Spleen (tissue), 11 donors: Measurements from ENCODE around the gene PGLYRP2. TPM values are rescaled to one million over a fixed set of nuclear protein-coding genes. Genes with fewer than 3 reads are reported as not detected.

Experiments
- DNase-seq: peaks from one replicate; pipeline ENCODE4 v3.0.0-alpha.2; 2020
- H3K27ac ChIP-seq, 8 donors: fragments of 200-600 bp; sonication (generic) in 7 of 8; 1 replicate in 4 of 8; 2 replicates in 4 of 8; pipeline versions ENCODE4 v1.5.0 to v1.8.0; 2016 to 2021; ENCODE audit warnings: inconsistent platforms in 4 of 8, mild to moderate bottlenecking in 4 of 8, moderate library complexity in 1 of 8
- H3K27me3 ChIP-seq, 7 donors: fragments of 200-600 bp; sonication (generic) in 6 of 7; replicated peaks in 1 of 7; 1 replicate in 4 of 7; 2 replicates in 3 of 7; pipeline versions ENCODE4 v1.5.0 to v1.8.0; 2016 to 2021; ENCODE audit warnings: inconsistent platforms in 3 of 7, mild to moderate bottlenecking in 1 of 7
- H3K36me3 ChIP-seq, 6 donors: fragments of 200-600 bp; sonication (generic) in 5 of 6; 1 replicate in 4 of 6; 2 replicates in 2 of 6; pipeline versions ENCODE4 v1.5.0 to v1.8.0; 2016 to 2021; ENCODE audit warnings: inconsistent platforms in 2 of 6
- H3K4me1 ChIP-seq, 6 donors: fragments of 200-600 bp; sonication (generic) in 5 of 6; 1 replicate in 3 of 6; 2 replicates in 3 of 6; pipeline versions ENCODE4 v1.5.0 to v1.8.0; 2016 to 2021; ENCODE audit warnings: inconsistent platforms in 3 of 6
- H3K4me3 ChIP-seq, 8 donors: fragments of 200-600 bp; sonication (generic) in 7 of 8; 1 replicate in 4 of 8; 2 replicates in 4 of 8; pipeline versions ENCODE4 v1.5.0 to v1.8.0; 2016 to 2021; ENCODE audit warnings: inconsistent platforms in 4 of 8, mild to moderate bottlenecking in 4 of 8, moderate library complexity in 2 of 8
- H3K9me3 ChIP-seq, 8 donors: fragments of 200-600 bp; sonication (generic) in 7 of 8; 1 replicate in 4 of 8; 2 replicates in 4 of 8; pipeline versions ENCODE4 v1.5.0 to v1.8.0; 2016 to 2021; ENCODE audit warnings: inconsistent platforms in 4 of 8
- POLR2A ChIP-seq, 3 donors: fragments of 450-650 bp; IDR thresholded peaks; one replicate each; pipeline ENCODE4 v1.5.1; 2017; ENCODE audit warnings: antibody characterized with exemption in 3 of 3, mild to moderate bottlenecking in 1 of 3
- POLR2AphosphoS5 ChIP-seq, 3 donors: sonication (generic); formaldehyde crosslinking; IDR thresholded peaks; one replicate each; pipeline ENCODE4 v1.5.1; 2017; ENCODE audit warnings: antibody characterized with exemption in 3 of 3
- WGBS, 5 donors: extraction: QIAGEN DNeasy Blood & Tissue Kit in 3 of 5; methylation state at CpG; one replicate each; pipeline versions ENCODE4 v1.1.5 to v1.1.7; 2013 to 2018; 5-methylcytosine and 5-hydroxymethylcytosine counted together
- intact Hi-C: fragments of 100-400 bp; cut with DNase I; formaldehyde crosslinking; loops from one replicate; pipeline ENCODE4 v1.15.0; 2023; ENCODE audit warnings: low total_unique reads
- polyA plus RNA-seq, 3 donors: library from polyadenylated mRNA; stranded (reverse); fragments of 200-250 nt; gene quantifications; one replicate each; pipeline ENCODE4 v1.2.1, GENCODE V29; 2013
- total RNA-seq, 7 donors: library from RNA; depleted of rRNA in 3 of 7; stranded (reverse); fragments of >200 nt in 3 of 7; fragmentation: NEBNext Ultra II Directional in 4 of 7; extraction: Animal tissue kit (Norgen Biotek cat#: 25700) in 4 of 7; gene quantifications; one replicate each; pipeline versions ENCODE4 v1.1.0 to v1.2.1, GENCODE V29; 2016 to 2021
- TF ChIP-seq, protein P1 (sequence below), 11 experiments: fragments of 200-600 bp in 7 of 11; fragments of 450-650 bp in 4 of 11; sonication (generic) in 4 of 11; IDR thresholded peaks in 8 of 11; conservative IDR thresholded peaks in 3 of 11; 1 replicate in 7 of 11; 2 replicates in 4 of 11; pipeline versions ENCODE4 v1.4.0 to v1.8.0; 2016 to 2021; ENCODE audit warnings: antibody characterized with exemption in 11 of 11, inconsistent platforms in 4 of 11, mild to moderate bottlenecking in 1 of 11
- donor health status: healthy with polysubstance abuse.
- donor health status: DM: no; HTN: no; CAD: no; lungs with moderate emphysema.
- donor health status: DM: no; HTN: no; CAD: no.
- donor health status: Bipolar disorder and iron deficiency.
- donor health status: healthy.
- donor health status: DM: no; HTN: no; CAD: no.
- donor health status: DM: yes; HTN: yes; CAD: no.

The PGLYRP2 gene
- total and polyA plus RNA-seq, 10 donors: 0.02 to 0.16 (median 0.08) TPM; not detected in 6

DNA sequence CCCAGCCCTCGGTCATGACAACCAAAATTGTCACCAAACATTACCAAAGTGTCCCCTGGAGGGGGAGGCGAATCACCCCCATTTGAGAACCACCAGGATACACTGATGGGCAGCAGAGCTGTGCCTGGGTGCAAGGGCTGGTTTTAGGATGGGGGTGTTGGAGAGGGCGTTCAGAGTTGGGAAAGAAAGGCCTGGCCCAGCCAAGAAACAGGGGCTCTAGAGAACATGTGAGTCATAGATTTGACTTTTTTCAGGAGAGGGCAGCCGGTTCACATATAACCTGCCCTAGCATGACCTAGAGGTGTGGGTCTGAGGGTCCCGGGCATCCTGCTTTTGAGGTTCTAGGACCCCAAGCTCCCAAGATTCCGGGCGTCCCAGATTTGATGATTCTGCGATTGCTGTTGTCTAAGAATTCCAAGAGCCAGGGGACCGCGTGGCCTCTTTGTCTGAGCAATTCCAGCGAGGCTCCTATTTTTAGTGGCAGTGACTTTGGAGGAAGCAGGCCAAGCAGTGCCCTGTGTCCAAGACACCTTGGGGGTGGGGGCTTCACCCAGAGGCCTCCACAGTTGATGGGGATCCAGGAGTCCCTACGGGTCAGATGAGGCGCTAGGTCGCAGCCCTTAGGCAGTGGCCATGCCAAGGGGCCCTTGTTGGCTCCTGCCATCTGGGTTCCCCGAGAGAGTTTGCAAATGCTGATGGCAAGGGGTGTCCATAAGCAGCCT lies 34.6 kb downstream of the PGLYRP2 start:
- intact Hi-C loops: no loop called here
- no peaks in the 10 kb centered on the region for H3K27me3 ChIP-seq
- H3K36me3 ChIP-seq: peaks cover 0 to 46% (median 4%) of the 10 kb centered on the region in 6 donors
- no peak for DNase-seq
- TF ChIP-seq POLR2AphosphoS5 (IDR thresholded peaks at IDR 0.05): no peak
- no peak for TF ChIP-seq POLR2A (IDR thresholded peaks at IDR 0.05)
- TF ChIP-seq, protein P1, sequence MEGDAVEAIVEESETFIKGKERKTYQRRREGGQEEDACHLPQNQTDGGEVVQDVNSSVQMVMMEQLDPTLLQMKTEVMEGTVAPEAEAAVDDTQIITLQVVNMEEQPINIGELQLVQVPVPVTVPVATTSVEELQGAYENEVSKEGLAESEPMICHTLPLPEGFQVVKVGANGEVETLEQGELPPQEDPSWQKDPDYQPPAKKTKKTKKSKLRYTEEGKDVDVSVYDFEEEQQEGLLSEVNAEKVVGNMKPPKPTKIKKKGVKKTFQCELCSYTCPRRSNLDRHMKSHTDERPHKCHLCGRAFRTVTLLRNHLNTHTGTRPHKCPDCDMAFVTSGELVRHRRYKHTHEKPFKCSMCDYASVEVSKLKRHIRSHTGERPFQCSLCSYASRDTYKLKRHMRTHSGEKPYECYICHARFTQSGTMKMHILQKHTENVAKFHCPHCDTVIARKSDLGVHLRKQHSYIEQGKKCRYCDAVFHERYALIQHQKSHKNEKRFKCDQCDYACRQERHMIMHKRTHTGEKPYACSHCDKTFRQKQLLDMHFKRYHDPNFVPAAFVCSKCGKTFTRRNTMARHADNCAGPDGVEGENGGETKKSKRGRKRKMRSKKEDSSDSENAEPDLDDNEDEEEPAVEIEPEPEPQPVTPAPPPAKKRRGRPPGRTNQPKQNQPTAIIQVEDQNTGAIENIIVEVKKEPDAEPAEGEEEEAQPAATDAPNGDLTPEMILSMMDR (IDR thresholded peaks at IDR 0.05 in 8 of 11, conservative IDR thresholded peaks at IDR 0.05 in 3 of 11): no peak
- H3K4me3 ChIP-seq: no peak overlapping the region
- H3K9me3 ChIP-seq: no peaks in the 10 kb centered on the region
- peaks cover 0 to 28% (median 9%) of the 10 kb centered on the region in 6 donors for H3K4me1 ChIP-seq
- H3K27ac ChIP-seq: no peak overlapping the region
- 84 to 95% (median 91%) methylated on average over 11 to 15 of the region's 15 CpGs for WGBS, 5 donors

DNA sequence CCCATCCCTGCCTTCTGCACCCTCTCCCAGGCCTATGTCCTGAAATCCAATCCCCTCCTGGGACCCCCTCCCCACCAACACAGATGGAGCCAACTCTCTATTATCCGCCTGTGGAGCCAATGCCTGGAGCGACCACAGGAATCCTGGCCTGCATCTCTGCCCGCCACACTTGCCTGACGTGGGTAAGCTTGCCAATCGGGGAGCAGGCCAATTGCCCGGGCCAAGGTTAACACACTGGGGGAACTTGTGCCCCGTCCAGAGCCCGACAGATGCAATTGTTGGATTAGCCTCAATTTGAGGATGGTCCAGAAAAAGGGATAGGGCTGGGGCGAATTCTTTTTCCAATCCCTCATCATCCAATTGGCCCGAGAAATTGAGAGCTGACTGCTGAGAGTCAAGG lies 35.5 kb downstream of the PGLYRP2 start:
- 91 to 97% (median 93%) methylated on average over 8 to 10 of the region's 10 CpGs for WGBS, 5 donors
- Histone ChIP-seq H3K4me1 (peaks cover 0 to 22% (median 3%) of the 10 kb centered on the region in 6 donors), H3K27ac (no peak overlapping the region), H3K36me3 (peaks cover 0 to 54% (median 4%) of the 10 kb centered on the region in 6 donors), H3K27me3 (no peaks in the 10 kb centered on the region), H3K4me3 (no peak overlapping the region), H3K9me3 (no peaks in the 10 kb centered on the region)
- intact Hi-C loops: no loop called here
- DNase-seq: no peak
- TF ChIP-seq POLR2A (IDR thresholded peaks at IDR 0.05) (no peak), POLR2AphosphoS5 (IDR thresholded peaks at IDR 0.05) (no peak)
- TF ChIP-seq, protein P1 (IDR thresholded peaks at IDR 0.05 in 8 of 11, conservative IDR thresholded peaks at IDR 0.05 in 3 of 11): no peak

DNA sequence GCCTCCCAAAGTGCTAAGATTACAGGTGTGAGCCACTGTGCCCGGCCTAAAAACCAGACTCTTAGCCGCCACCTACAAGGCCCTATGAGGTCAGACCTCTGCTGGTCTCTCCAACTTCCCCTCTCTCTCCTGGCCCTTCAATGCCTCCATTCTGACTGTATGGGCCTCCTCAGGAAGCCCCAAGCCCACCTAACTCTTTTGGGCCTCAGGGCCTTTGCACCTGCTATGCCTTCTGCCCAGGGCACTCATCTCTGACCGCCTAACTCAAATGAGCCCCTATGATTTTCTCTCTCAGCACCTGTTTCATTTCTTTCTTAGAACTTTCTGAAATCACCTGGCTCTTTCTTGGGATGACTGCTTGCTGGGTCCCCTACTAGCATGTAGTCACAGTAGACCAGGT lies 36.0 kb downstream of the PGLYRP2 start:
- no peak for DNase-seq
- no peak overlapping the region for H3K4me3 ChIP-seq
- H3K4me1 ChIP-seq: peaks cover 0 to 17% (median 0%) of the 10 kb centered on the region in 6 donors
- TF ChIP-seq, protein P1 (IDR thresholded peaks at IDR 0.05 in 8 of 11, conservative IDR thresholded peaks at IDR 0.05 in 3 of 11): no peak
- TF ChIP-seq POLR2A (IDR thresholded peaks at IDR 0.05) (no peak), POLR2AphosphoS5 (IDR thresholded peaks at IDR 0.05) (no peak)
- 90 to 96% (median 91%) methylated on average over 3 of the region's 3 CpGs for WGBS, 5 donors
- no peaks in the 10 kb centered on the region for H3K27me3 ChIP-seq
- no peak overlapping the region for H3K27ac ChIP-seq
- H3K36me3 ChIP-seq: peaks cover 0 to 59% (median 4%) of the 10 kb centered on the region in 6 donors
- H3K9me3 ChIP-seq: no peaks in the 10 kb centered on the region
- intact Hi-C loops: no loop called here

DNA sequence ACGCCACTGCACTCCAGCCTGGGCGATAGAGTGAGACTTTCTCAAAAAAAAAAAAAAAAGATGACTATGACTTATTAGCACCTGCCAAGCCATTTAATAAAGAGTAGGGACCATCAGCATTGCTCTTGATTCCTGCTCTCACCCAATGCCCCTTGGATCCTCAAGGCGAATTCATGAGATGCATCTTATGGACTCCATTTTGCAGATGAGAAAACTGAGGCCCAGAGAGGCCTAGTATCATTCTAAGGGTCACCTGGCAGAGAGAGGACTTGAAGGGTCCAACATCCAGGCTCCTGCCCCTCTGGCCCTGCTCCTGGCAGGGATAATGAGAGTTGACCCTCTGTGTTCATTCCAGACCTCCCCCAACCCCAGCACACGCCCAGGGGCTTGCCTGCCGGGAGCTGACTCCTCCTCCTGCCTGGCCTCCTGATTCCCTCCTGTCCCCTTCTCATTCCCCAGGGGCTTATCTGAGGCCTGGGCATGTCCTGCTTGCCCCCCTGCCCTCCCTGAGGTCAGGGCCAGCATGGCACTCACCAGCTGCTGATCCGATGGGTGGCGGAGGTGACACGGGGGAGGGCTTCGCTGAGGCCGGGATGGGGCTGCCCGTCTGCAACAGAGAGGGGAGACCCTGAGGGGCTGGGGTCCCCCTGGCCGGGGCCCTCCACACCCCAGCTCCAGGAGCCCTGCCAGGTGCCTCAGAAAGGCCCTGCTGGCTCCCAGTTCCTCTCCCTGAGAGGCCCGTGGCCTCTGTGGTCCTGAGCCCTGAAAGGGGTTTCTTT lies 37.0 kb downstream of the PGLYRP2 start:
- no peak overlapping the region for H3K27ac ChIP-seq
- peaks cover 0 to 13% (median 0%) of the 10 kb centered on the region in 6 donors for H3K4me1 ChIP-seq
- H3K4me3 ChIP-seq: no peak overlapping the region
- TF ChIP-seq, protein P1 (IDR thresholded peaks at IDR 0.05 in 8 of 11, conservative IDR thresholded peaks at IDR 0.05 in 3 of 11): no peak
- no peak for TF ChIP-seq POLR2AphosphoS5 (IDR thresholded peaks at IDR 0.05)
- TF ChIP-seq POLR2A (IDR thresholded peaks at IDR 0.05): no peak
- no peak for DNase-seq
- intact Hi-C loops: no loop called here
- peaks cover 0 to 55% (median 4%) of the 10 kb centered on the region in 6 donors for H3K36me3 ChIP-seq
- 81 to 91% (median 87%) methylated on average over 5 to 13 of the region's 13 CpGs for WGBS, 5 donors
- no peaks in the 10 kb centered on the region for H3K9me3 ChIP-seq
- H3K27me3 ChIP-seq: no peaks in the 10 kb centered on the region
